Astrocyte (in vitro differentiated cells and primary cell): Measurements from ENCODE around the gene LRRN1.

Experiments used
- EZH2 ChIP-seq: IDR thresholded peaks from 2 replicates; pipeline ENCODE4 v1.6.1; 2012; ENCODE audit warnings: mild to moderate bottlenecking, low read length, inconsistent platforms; ENCODE audit not compliant: insufficient read depth
- TF ChIP-seq, protein P1 (sequence below): IDR thresholded peaks from 2 replicates; pipeline ENCODE4 v1.5.1; 2011; ENCODE audit warnings: low read depth, mild to moderate bottlenecking, inconsistent platforms, low read length, moderate library complexity; ENCODE audit not compliant: insufficient read depth

DNA sequence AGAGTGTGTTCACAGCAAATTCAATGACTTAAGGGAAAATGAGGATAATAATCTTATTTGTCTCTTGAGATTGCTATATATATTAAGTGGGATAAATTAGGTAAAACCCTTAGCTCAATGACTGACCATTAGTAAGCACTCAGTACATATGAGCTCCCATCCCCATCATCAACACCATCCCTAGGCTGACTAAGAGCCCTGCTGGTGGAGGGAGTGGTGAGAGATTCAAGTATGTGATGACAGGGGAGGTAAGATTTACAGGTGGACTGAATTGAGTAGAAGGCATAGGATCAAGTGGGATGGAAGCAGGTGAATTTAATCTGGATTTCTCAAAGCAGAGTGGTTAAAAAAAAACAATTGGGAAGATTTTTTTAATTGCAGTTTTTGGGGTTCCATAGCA is 21.0 kb upstream of the LRRN1 start:
- TF ChIP-seq, protein P1, sequence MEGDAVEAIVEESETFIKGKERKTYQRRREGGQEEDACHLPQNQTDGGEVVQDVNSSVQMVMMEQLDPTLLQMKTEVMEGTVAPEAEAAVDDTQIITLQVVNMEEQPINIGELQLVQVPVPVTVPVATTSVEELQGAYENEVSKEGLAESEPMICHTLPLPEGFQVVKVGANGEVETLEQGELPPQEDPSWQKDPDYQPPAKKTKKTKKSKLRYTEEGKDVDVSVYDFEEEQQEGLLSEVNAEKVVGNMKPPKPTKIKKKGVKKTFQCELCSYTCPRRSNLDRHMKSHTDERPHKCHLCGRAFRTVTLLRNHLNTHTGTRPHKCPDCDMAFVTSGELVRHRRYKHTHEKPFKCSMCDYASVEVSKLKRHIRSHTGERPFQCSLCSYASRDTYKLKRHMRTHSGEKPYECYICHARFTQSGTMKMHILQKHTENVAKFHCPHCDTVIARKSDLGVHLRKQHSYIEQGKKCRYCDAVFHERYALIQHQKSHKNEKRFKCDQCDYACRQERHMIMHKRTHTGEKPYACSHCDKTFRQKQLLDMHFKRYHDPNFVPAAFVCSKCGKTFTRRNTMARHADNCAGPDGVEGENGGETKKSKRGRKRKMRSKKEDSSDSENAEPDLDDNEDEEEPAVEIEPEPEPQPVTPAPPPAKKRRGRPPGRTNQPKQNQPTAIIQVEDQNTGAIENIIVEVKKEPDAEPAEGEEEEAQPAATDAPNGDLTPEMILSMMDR: no peak
- no peak for TF ChIP-seq EZH2
